Suprapubic skin (tissue), 4 donors: Measurements from ENCODE around the gene MPLKIP.

Experiments used
- POLR2A ChIP-seq, 2 donors: fragments of 450-650 bp; IDR thresholded peaks; one replicate each; pipeline ENCODE4 v1.6.1; 2017; ENCODE audit warnings: antibody characterized with exemption in 2 of 2, mild to moderate bottlenecking in 2 of 2, moderate library complexity in 2 of 2
- POLR2AphosphoS5 ChIP-seq, 3 donors: sonication (generic); formaldehyde crosslinking; IDR thresholded peaks; one replicate each; pipeline ENCODE4 v1.6.1; 2017; ENCODE audit warnings: antibody characterized with exemption in 3 of 3
- TF ChIP-seq, protein P1 (sequence below), 2 donors: fragments of 200-600 bp in 1 of 2; fragments of 450-650 bp in 1 of 2; sonication (generic) in 1 of 2; IDR thresholded peaks; one replicate each; pipeline ENCODE4 v1.5.1; 2016 to 2019; ENCODE audit warnings: antibody characterized with exemption in 2 of 2, mild to moderate bottlenecking in 1 of 2, moderate library complexity in 1 of 2

- TF ChIP-seq, protein P1, sequence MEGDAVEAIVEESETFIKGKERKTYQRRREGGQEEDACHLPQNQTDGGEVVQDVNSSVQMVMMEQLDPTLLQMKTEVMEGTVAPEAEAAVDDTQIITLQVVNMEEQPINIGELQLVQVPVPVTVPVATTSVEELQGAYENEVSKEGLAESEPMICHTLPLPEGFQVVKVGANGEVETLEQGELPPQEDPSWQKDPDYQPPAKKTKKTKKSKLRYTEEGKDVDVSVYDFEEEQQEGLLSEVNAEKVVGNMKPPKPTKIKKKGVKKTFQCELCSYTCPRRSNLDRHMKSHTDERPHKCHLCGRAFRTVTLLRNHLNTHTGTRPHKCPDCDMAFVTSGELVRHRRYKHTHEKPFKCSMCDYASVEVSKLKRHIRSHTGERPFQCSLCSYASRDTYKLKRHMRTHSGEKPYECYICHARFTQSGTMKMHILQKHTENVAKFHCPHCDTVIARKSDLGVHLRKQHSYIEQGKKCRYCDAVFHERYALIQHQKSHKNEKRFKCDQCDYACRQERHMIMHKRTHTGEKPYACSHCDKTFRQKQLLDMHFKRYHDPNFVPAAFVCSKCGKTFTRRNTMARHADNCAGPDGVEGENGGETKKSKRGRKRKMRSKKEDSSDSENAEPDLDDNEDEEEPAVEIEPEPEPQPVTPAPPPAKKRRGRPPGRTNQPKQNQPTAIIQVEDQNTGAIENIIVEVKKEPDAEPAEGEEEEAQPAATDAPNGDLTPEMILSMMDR (IDR thresholded peaks at IDR 0.05), result no peak
- TF ChIP-seq POLR2A (IDR thresholded peaks at IDR 0.05) (no peak), POLR2AphosphoS5 (IDR thresholded peaks at IDR 0.05) (no peak)
Observed at GRCh38 chr7:40162516-40162915, 28.1 kb upstream of the MPLKIP start.
